Caco-2 (cell line): Measurements from ENCODE around the gene WIPF2. TPM values are rescaled to one million over a fixed set of nuclear protein-coding genes. Genes with fewer than 3 reads are reported as not detected.

Experiments
- BruUV-seq: library from RNA; stranded (reverse); fragments of 400-500 nt; replicated peaks from 2 replicates; lab custom pipeline; 2021; lab: Mats Ljungman, UMichigan
- CTCF ChIA-PET: fragments of 300-600 bp; sonication (Branson Sonifier 250); formaldehyde crosslinking; loops from one replicate; lab custom pipeline; 2022; ENCODE audit warnings: antibody characterized with exemption; lab: Charles Lee
- POLR2A ChIA-PET: fragments of 300-600 bp; sonication (Branson Sonifier 250); formaldehyde crosslinking; loops from one replicate; lab custom pipeline; 2022; ENCODE audit warnings: antibody characterized with exemption; lab: Charles Lee
- DNase-seq, 2 experiments: peaks; one replicate each; pipeline versions ENCODE4 v3.0.0 to v3.0.0-alpha.2; 2020 to 2022
- H3K27me3 ChIP-seq: replicated peaks from 2 replicates; pipeline ENCODE4 v1.6.0; 2011; ENCODE audit warnings: low read length; ENCODE audit not compliant: control insufficient read depth, insufficient read depth
- H3K36me3 ChIP-seq: 2 replicates; pipeline ENCODE4 v1.5.1; 2011; ENCODE audit warnings: low read length; ENCODE audit not compliant: control insufficient read depth, insufficient read depth
- H3K4me1 ChIP-seq: fragments of 250-450 bp; sonication (Bioruptor Pico); 2 replicates; pipeline ENCODE4 v1.5.1; 2020; ENCODE audit warnings: mild to moderate bottlenecking
- H3K4me3 ChIP-seq: 2 replicates; pipeline ENCODE4 v1.5.1; 2011; ENCODE audit warnings: low read depth, mild to moderate bottlenecking, control low read depth, low read length
- H3K9me3 ChIP-seq: fragments of 250-450 bp; sonication (Bioruptor Pico); 2 replicates; pipeline ENCODE4 v1.5.1; 2020; ENCODE audit warnings: mild to moderate bottlenecking, moderate library complexity
- H3K27ac Mint-ChIP-seq: one replicate; pipeline ENCODE4 v1.8.0; 2022; ENCODE audit warnings: mixed read lengths; ENCODE audit not compliant: unreplicated experiment
- H3K27me3 Mint-ChIP-seq: one replicate; pipeline ENCODE4 v1.8.0; 2022; ENCODE audit warnings: mixed read lengths; ENCODE audit not compliant: insufficient read depth, unreplicated experiment
- H3K36me3 Mint-ChIP-seq: one replicate; pipeline ENCODE4 v1.8.0; 2022; ENCODE audit warnings: mild to moderate bottlenecking, mixed read lengths; ENCODE audit not compliant: insufficient read depth, unreplicated experiment
- H3K4me1 Mint-ChIP-seq: one replicate; pipeline ENCODE4 v1.8.0; 2022; ENCODE audit warnings: low read depth, mixed read lengths; ENCODE audit not compliant: unreplicated experiment
- H3K4me3 Mint-ChIP-seq: one replicate; pipeline ENCODE4 v1.8.0; 2022; ENCODE audit warnings: mild to moderate bottlenecking, moderate library complexity, mixed read lengths; ENCODE audit not compliant: unreplicated experiment
- H3K9me3 Mint-ChIP-seq: one replicate; pipeline ENCODE4 v1.8.0; 2022; ENCODE audit warnings: mixed read lengths; ENCODE audit not compliant: unreplicated experiment
- CTCF ChIP-seq, 2 experiments: fragments of 200-600 bp in 1 of 2; IDR thresholded peaks; 1 replicate in 1 of 2; 2 replicates in 1 of 2; pipeline versions ENCODE4 v1.5.1 to v1.8.0; 2011 to 2022; ENCODE audit warnings: antibody characterized with exemption in 1 of 2, control low read depth in 1 of 2, inconsistent platforms in 1 of 2, low read depth in 1 of 2, low read length in 1 of 2, mild to moderate bottlenecking in 1 of 2, moderate library complexity in 1 of 2; ENCODE audit not compliant: insufficient read depth in 1 of 2, severe bottlenecking in 1 of 2, unreplicated experiment in 1 of 2
- intact Hi-C: fragments of 100-400 bp; cut with micrococcal nuclease; formaldehyde crosslinking; loops from one replicate; pipeline ENCODE4 v1.10.0; 2022; ENCODE audit not compliant: unreplicated experiment
- total RNA-seq: library from RNA; stranded (reverse); gene quantifications from 2 replicates; pipeline ENCODE4 v1.2.3, GENCODE V29; 2022

Gene WIPF2
- total RNA-seq, 1 experiment from 2014 or later: 33.4 TPM

- no TSS peak for BruUV-seq
- Mint-ChIP-seq H3K4me3 (no peak overlapping the region), H3K27ac (no peak overlapping the region), H3K9me3 (no peaks in the 10 kb centered on the region), H3K4me1 (peaks cover 15% of the 10 kb centered on the region), H3K36me3 (no peaks in the 10 kb centered on the region), H3K27me3 (no peaks in the 10 kb centered on the region)
- Histone ChIP-seq H3K27me3 (no peaks in the 10 kb centered on the region), H3K4me3 (no peak overlapping the region), H3K36me3 (no peaks in the 10 kb centered on the region; the same call in 1 of the 2 replicates), H3K4me1 (peaks cover 17% of the 10 kb centered on the region), H3K9me3 (no peaks in the 10 kb centered on the region)
- ChIA-PET CTCF (interaction anchor here (3.5 kb wide), 1 partner anchor 8 kb away, joined by 14 read pairs; no protein-coding TSS in a partner anchor), POLR2A (interaction anchor here (0.7 kb wide), 1 partner anchor 20 kb away, joined by 3 read pairs; no protein-coding TSS in a partner anchor)
- no peak for TF ChIP-seq CTCF (IDR thresholded peaks at IDR 0.05; ENCODE audit: insufficient read depth in 1 of 2, low read depth in 1 of 2, low read length in 1 of 2, severe bottlenecking in 1 of 2, unreplicated experiment in 1 of 2)
- no peak for DNase-seq
- intact Hi-C loops: no loop called here
These were observed 106.3 kb downstream of the WIPF2 start for GRCh38 chr17:40325156-40326013.

GRCh38 chr17:40326014-40326831, 107.1 kb downstream of the WIPF2 start:
- Histone ChIP-seq H3K9me3 (no peaks in the 10 kb centered on the region), H3K4me3 (no peak overlapping the region), H3K36me3 (peaks cover 1% of the 10 kb centered on the region), H3K4me1 (peaks cover 17% of the 10 kb centered on the region), H3K27me3 (no peaks in the 10 kb centered on the region)
- Mint-ChIP-seq H3K4me1 (peaks cover 14% of the 10 kb centered on the region), H3K9me3 (no peaks in the 10 kb centered on the region), H3K27me3 (no peaks in the 10 kb centered on the region), H3K27ac (no peak overlapping the region), H3K36me3 (no peaks in the 10 kb centered on the region), H3K4me3 (no peak overlapping the region)
- ChIA-PET CTCF (interaction anchor here (0.6 to 3.5 kb wide), 3 partner anchors 9 to 206 kb away, joined by 3 to 14 read pairs (median 3); no protein-coding TSS in a partner anchor), POLR2A (interaction anchor here (0.7 kb wide), 1 partner anchor 19 kb away, joined by 3 read pairs; no protein-coding TSS in a partner anchor)
- BruUV-seq: no TSS peak
- intact Hi-C loops: no loop called here
- no peak for TF ChIP-seq CTCF (IDR thresholded peaks at IDR 0.05; ENCODE audit: insufficient read depth in 1 of 2, low read depth in 1 of 2, low read length in 1 of 2, severe bottlenecking in 1 of 2, unreplicated experiment in 1 of 2)
- DNase-seq: no peak

GRCh38 chr17:40326832-40327199, 107.7 kb downstream of the WIPF2 start:
- no peak for DNase-seq

More at GRCh38 chr17:40326832-40327199, 107.7 kb downstream of the WIPF2 start:
- CTCF ChIA-PET: interaction anchor here (0.6 to 3.5 kb wide), 3 partner anchors 10 to 205 kb away, joined by 3 to 14 read pairs (median 3); no protein-coding TSS in a partner anchor
- H3K4me3 Mint-ChIP-seq: no peak overlapping the region
- POLR2A ChIA-PET: no interaction called here
- no peaks in the 10 kb centered on the region for H3K36me3 Mint-ChIP-seq
- H3K27me3 Mint-ChIP-seq: no peaks in the 10 kb centered on the region
- no peak overlapping the region for H3K27ac Mint-ChIP-seq
- H3K4me3 ChIP-seq: no peak overlapping the region
- no TSS peak for BruUV-seq
- H3K4me1 Mint-ChIP-seq: peaks cover 14% of the 10 kb centered on the region
- TF ChIP-seq CTCF (IDR thresholded peaks at IDR 0.05; ENCODE audit: insufficient read depth in 1 of 2, low read depth in 1 of 2, low read length in 1 of 2, severe bottlenecking in 1 of 2, unreplicated experiment in 1 of 2): no peak
- H3K9me3 Mint-ChIP-seq: no peaks in the 10 kb centered on the region
- H3K36me3 ChIP-seq: peaks cover 1% of the 10 kb centered on the region
- intact Hi-C loops: no loop called here
- no peaks in the 10 kb centered on the region for H3K9me3 ChIP-seq
- peaks cover 17% of the 10 kb centered on the region for H3K4me1 ChIP-seq
- no peaks in the 10 kb centered on the region for H3K27me3 ChIP-seq
